Measurements from ENCODE around the gene TRABD. TPM values are rescaled to one million over a fixed set of nuclear protein-coding genes. Genes with fewer than 3 reads are reported as not detected.

Gene TRABD
- total RNA-seq, 1 donor from 2014 or later, result 35.7 TPM

GRCh38 chr22:50218153-50218995, 32.7 kb downstream of the TRABD start:
- peaks cover 8% of the 10 kb centered on the region for H3K36me3 ChIP-seq (ENCODE audit: insufficient read depth, low read length)
- H3K79me2 ChIP-seq (ENCODE audit: insufficient read depth, low read length), result peaks cover 21% of the 10 kb centered on the region
- H3K9me3 Mint-ChIP-seq (ENCODE audit: unreplicated experiment), result no peaks in the 10 kb centered on the region
- H3K4me2 ChIP-seq (ENCODE audit: low read length), result no peak overlapping the region
- H3K27me3 Mint-ChIP-seq (ENCODE audit: low read depth, unreplicated experiment), result no peaks in the 10 kb centered on the region
- H3K27me3 ChIP-seq (ENCODE audit: insufficient read depth, low read length), result no peaks in the 10 kb centered on the region
- H3K9me3 ChIP-seq (ENCODE audit: insufficient read depth, low read depth, low read length), result no peaks in the 10 kb centered on the region
- no peak overlapping the region for H3K4me3 ChIP-seq (ENCODE audit: insufficient read depth, low read depth, low read length)
- no peak for DNase-seq (ENCODE audit: low read depth)
- peaks cover 2% of the 10 kb centered on the region for H3K4me1 Mint-ChIP-seq (ENCODE audit: low read depth, unreplicated experiment)
- TF ChIP-seq EZH2 (IDR thresholded peaks at IDR 0.05; ENCODE audit: insufficient read depth, low read length) (no peak), CTCF (IDR thresholded peaks at IDR 0.05; ENCODE audit: insufficient read depth, low read depth, low read length) (no peak)
- no peak for FAIRE-seq
- H2AFZ ChIP-seq (ENCODE audit: low read depth, low read length), result no peak overlapping the region
- no peak overlapping the region for H3K9ac ChIP-seq (ENCODE audit: low read length)
- no peak overlapping the region for H3K27ac Mint-ChIP-seq (ENCODE audit: unreplicated experiment)
- H4K20me1 ChIP-seq (ENCODE audit: insufficient read depth, low read length), result peaks cover 63% of the 10 kb centered on the region
- H3K4me1 ChIP-seq (ENCODE audit: insufficient read depth, low read length), result no peaks in the 10 kb centered on the region
- H3K4me3 Mint-ChIP-seq (ENCODE audit: unreplicated experiment), result no peak overlapping the region
- no peak overlapping the region for H3K27ac ChIP-seq (ENCODE audit: low read depth, low read length)
- H3K36me3 Mint-ChIP-seq (ENCODE audit: low read depth, unreplicated experiment), result peaks cover 8% of the 10 kb centered on the region

- FAIRE-seq, result no peak
- H2AFZ ChIP-seq (ENCODE audit: low read depth, low read length), result no peak overlapping the region
Measured at GRCh38 chr22:50218996-50219727, 33.4 kb downstream of the TRABD start.

More at GRCh38 chr22:50218996-50219727, 33.4 kb downstream of the TRABD start:
- H3K36me3 ChIP-seq (ENCODE audit: insufficient read depth, low read length), result peaks cover 10% of the 10 kb centered on the region
- no peaks in the 10 kb centered on the region for H3K9me3 ChIP-seq (ENCODE audit: insufficient read depth, low read depth, low read length)
- no peak overlapping the region for H3K9ac ChIP-seq (ENCODE audit: low read length)
- no peaks in the 10 kb centered on the region for H3K4me1 ChIP-seq (ENCODE audit: insufficient read depth, low read length)
- peaks cover 2% of the 10 kb centered on the region for H3K4me1 Mint-ChIP-seq (ENCODE audit: low read depth, unreplicated experiment)
- no peak overlapping the region for H3K4me2 ChIP-seq (ENCODE audit: low read length)
- TF ChIP-seq EZH2 (IDR thresholded peaks at IDR 0.05; ENCODE audit: insufficient read depth, low read length) (no peak), CTCF (IDR thresholded peaks at IDR 0.05; ENCODE audit: insufficient read depth, low read depth, low read length) (no peak)
- peaks cover 10% of the 10 kb centered on the region for H3K36me3 Mint-ChIP-seq (ENCODE audit: low read depth, unreplicated experiment)
- H3K27ac Mint-ChIP-seq (ENCODE audit: unreplicated experiment), result no peak overlapping the region
- no peaks in the 10 kb centered on the region for H3K27me3 Mint-ChIP-seq (ENCODE audit: low read depth, unreplicated experiment)
- H4K20me1 ChIP-seq (ENCODE audit: insufficient read depth, low read length), result peaks cover 61% of the 10 kb centered on the region
- no peaks in the 10 kb centered on the region for H3K27me3 ChIP-seq (ENCODE audit: insufficient read depth, low read length)
- no peaks in the 10 kb centered on the region for H3K9me3 Mint-ChIP-seq (ENCODE audit: unreplicated experiment)
- H3K4me3 ChIP-seq (ENCODE audit: insufficient read depth, low read depth, low read length), result no peak overlapping the region
- H3K79me2 ChIP-seq (ENCODE audit: insufficient read depth, low read length), result peaks cover 16% of the 10 kb centered on the region
- no peak overlapping the region for H3K27ac ChIP-seq (ENCODE audit: low read depth, low read length)
- DNase-seq (ENCODE audit: low read depth), result peak; percentile 51
- H3K4me3 Mint-ChIP-seq (ENCODE audit: unreplicated experiment), result no peak overlapping the region
